Stimulated activated CD4-positive, alpha-beta T cell treated with anti-CD3 and anti-CD28 coated beads, TNF-alpha, amount 100 ng/mL, for 4 hours (primary cell): Measurements from ENCODE around the gene PRMT3.
"Not testable (repeated sequence)": the region's sequence is repeated elsewhere in the genome, so short reads cannot be mapped to it uniquely, and the experiment has no call there.

Source experiments
- DNase-seq, 3 experiments: peaks; one replicate each; pipeline ENCODE4 v3.0.0-alpha.2; 2020; ENCODE audit warnings: low read depth in 3 of 3

PRMT3 gene

DNA sequence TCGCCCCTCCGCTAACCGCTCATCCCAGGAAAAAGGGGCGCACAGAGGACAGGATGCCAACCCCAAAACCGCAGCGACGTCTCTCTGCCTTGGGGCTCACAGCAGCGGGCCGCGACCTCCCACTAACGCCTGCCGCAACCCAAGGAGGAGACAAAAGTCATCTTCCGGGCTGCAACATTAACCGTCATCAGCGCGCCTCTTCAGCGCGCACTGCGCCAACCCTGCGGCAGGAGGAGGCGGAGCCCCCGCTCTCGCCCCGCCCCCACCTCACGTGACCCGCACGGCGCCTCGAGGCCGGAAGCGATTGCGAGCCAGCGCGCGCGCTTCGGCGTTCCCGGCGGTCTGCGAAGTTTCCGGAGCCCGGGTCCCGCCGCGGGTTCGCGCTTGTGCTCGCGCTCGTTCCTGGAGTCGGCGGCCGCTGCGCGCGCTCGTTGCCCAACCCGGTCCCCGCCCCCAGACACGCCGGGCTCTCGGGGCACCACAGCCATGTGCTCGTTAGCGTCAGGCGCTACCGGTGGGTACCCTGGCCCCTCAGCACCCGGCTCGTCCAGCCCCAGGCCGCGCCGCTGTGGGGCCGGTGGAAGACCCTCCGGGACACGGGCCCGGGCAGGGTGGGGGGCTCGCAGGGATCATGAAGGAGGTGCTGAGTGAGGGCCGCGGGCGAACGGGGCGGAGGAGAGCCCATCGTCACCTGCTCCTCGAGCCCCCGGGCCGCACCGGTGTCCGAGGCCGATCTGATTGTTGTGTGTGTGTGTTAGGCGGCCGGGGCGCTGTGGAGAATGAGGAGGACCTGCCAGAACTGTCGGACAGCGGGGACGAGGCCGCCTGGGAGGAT lies at the start of gene PRMT3:
TSS of gene PRMT3 (plus strand) at position 456 of the 835 bp plus-strand sequence. CDS start at position 487, 31 bp downstream.
- peak; percentile 95 to 98 (median 96) for DNase-seq

DNA sequence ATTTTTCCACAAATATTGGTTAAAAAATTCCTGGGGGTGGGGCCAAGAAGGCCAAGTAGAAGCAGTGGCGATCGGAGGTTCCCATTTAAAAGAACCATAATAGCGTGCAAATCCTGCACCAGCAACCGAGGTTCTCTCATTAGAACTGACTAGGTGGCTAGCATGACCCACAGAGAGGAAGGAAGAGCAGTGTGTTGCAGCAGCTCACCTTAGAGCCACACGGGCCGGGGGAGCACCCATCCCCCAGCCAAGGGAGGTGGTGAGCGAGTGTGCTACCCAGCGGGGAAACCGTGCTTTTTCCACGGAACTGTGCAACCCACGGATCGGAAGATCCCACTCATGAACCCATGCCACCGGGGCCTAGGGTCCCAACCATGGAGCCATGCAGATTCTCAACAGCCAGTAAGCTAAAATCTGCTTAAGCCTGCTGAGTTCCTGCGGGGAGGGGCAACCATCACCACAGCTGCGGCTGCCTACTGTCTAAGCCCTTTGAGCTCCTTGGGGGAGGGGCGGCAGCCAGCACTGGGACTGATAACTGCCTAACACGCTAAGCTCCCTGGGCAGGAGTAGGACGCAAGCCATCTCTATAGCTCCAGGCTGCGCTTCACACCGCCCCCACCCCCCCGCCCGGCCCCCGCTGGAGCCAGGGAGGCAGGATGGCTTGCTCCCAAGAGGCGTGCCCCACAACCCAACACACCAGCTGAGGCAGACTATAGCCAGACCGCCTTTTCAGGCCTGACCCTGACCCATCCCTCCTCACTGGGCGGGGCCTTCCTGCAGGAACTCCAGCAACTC lies 45.0 kb upstream of the PRMT3 start:
- DNase-seq: no peak

DNA sequence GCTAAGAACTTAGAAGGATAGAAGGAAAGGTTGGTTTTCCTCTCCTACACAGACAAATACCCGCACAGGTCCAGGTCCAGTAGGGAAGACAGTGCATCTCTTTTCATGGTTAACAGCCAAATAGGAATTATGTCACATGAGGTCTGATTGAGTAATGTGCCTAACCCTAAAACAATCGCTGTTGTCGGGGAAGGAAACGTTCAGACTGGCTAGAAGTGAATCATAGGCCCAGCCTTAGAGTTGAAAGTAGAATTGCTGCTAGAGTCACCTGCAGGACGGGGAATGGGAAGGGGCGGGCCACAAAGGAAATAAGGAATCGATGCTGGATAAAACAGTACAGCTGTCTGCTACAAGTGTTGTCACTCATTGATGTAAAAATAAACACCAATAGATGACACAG lies 36.4 kb upstream of the PRMT3 start:
- DNase-seq: no peak

DNA sequence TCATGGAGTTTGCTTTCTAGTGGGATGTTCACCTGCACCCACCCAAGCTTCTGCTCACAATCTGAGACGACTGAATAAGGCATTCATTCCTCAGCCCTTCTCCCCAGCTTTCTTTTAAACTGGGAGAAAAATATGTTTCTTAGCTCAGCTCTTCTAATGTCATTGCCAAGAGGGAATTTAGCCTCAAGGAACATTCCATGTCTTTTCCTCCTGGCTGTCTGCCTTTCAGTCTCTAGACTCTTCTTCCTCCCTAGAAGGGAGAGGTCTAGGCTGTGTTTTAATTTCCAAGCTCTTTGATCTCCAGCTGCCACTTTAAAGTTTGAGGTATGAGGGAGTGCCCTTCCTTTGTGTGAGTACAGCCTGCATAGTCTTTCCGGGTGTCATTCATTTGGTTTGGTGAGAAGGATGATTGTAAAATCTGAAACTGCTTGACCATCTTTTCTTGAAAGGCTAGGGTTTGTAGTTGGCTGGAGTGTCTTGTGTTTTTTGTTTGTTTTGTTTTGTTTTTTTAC lies 35.7 kb upstream of the PRMT3 start:
- DNase-seq: no peak

DNA sequence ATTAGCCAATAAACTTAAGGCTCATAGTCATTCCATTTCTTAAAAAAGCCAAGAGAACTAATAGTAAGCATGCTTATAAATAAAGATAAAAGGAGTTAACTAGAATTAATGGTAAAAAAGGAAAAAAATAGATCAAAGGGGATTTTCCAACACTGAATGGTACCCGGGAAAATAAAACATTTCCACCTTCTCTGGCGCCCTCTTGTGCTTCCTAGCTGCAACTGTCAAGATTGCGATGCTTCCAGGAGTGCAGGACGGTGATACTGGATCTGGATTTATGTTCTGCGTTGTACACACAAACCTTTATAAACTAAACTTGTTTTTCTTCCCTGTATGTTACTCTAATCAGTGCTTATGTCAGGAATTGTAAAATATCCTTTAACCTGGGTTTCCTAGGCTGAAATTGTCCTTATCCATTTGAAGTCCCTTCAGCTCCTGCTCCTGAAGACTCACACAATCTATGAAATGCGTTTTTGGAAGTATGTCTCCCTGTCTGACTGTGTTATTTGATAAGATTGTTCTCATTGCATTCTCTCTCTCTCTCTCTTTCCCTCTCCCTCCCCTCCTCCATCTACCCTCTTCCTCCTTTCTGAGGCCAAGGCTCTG lies 33.6 kb upstream of the PRMT3 start:
- DNase-seq: no peak

DNA sequence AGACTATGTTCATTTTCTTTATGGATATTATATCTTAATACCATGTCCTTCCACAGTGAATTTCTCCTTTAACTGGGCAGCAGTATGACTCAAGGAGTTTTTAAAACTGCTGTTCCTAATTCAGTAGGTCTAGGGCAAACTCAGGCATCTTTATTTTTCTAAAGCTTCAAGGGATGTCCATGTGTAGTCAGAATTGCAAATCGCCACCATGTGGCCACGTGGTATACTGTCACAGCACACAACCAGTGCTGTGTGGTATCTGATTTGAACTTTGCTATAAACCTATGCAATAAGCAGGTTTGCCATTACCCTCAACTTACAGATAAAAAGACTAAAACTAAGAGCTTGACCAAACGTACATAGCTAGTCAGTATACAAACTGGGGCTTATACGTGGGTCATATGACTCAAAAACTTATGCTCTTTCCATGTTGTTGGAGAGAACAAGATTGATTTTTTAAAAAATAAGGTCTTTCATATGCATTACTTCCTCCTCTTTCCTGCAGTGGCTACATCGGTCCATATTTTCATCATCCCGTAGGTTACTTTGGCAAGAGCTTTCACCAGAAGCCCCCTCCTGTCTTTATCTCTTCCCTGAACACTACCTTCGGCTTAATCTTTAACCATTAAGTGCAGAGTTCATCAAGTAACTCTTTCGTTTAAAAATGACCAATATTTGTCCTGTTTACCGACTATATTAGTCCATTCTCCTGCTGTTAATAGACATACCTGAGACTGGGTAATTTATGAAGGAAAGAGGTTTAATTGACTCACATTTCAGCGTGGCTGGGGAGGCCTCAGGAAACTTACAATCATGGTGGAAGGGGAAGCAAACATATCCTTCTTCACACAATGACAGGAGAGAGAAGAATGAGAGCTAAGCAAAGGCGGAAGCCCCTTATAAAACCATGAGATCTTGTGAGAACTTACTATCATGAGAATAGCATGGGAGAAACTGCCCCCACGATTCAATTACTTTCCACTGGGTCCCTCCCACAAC lies 32.0 kb upstream of the PRMT3 start:
- peak in 2 of 3 experiments; percentile 8 to 9 for DNase-seq

DNA sequence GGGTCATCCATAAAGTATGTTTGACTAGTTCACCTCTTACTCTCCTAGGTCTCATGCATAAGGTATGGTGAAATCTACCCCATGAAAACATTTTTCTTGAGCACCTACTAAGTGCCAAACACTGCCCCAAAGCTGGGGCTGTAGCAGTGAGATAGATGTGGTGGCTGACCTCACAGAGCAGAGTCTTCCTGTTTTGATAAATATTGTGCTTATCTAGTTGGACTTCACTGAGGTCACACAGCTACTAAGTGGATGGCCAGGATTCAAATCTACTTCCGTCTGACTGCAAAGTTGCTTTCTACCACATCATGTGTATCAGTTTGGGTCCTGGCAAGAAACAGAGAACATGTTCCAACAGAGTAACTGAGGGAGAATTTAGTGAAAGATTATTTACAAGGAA lies 30.4 kb upstream of the PRMT3 start:
- DNase-seq: no peak

DNA sequence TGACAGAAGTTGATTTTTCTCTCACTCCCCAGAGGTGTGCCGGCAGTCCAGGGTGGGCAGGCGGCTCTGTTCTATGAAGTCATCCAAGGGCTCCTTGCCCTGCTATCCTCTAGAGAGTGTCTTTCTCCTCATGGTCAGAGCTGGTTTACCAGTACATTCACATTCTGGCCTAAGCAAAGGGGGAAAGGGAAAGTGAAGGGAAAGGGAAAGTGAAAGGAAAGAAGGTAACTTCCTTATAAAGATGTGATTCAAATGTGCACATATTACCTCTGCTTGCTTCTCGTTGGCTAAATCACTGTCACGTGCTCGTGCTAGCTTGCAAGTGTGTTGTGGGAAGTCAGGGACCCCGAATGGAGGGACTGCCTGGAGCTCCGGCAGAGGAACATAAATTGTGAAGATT lies 26.9 kb upstream of the PRMT3 start:
- DNase-seq: peak in 1 of 3 experiments; percentile 2

DNA sequence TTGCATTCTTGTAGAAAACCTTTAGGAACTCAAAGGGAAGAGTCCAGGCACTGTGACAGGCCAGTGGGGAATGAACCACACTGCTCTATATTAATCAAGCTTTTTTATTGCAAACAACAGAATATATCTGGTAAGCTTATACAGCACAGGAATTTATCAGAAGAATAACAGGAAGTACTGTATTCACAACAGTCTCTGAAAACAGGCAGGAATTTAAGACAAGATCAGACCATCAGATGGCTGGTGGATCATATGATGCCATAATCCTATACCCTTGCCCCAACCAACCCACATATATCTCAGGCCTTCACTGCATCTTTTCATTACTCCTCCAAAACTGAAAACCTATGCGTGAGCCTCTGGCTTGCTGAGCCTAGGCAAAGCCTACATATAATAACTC lies 25.0 kb upstream of the PRMT3 start:
- DNase-seq: no peak

DNA sequence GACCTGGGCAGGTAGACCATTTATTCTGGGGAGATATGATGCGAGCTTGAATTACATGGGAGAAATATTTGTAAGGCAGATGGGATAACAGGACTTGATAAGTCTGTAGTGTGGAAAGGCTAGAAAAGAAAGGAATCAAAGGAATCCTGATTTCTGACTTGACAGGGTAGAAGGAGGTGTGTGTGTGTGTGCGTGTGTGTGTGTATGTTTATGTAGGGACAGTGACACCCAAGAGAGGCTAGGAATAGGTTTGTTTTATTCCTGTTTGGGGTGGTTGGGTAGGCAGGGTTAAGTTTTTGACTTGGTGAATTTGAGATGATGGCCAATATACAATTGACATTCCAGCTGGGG lies 24.4 kb upstream of the PRMT3 start:
- DNase-seq: no peak

DNA sequence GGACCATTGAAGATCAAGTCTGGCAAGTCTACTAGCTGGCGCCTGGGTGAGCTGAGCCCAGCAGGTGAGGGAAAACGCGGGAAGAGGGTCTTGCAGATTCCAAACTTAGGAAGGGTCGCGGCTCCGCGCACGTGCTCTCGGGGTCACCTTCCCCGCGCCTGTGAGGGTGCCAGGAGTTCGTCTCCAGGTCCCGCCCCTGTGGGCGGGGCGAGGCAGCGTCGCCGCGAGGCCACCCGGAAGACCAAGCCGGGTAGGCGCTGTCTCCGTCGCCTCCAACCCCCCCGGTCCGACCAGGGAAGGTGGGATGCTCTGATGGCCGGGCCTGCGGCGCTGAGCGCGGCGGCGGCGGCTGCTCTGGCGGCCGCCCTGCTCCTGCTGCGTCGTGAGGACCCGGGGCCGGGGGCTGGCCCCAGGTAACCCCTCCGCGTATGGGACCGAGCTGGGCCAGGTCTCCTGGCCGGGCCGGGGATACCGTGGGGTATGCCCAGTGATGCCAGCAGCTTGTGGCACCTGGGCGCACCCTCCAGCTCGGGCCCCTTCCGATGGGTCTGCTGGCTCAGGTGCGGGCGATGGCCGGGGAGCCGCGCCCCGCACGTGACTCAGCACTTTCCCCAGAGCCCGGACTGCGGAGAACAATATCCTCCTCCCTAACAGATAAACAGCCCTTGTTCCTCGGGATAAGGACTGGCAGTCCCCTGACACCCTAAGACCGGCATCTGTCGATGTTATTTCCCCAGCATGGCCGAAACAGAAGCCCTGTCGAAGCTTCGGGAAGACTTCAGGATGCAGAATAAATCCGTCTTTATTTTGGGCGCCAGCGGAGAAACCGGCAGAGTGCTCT lies 23.8 kb upstream of the PRMT3 start, which contains the start of gene HTATIP2:
TSS of gene HTATIP2 (plus strand) at position 215 of the 841 bp plus-strand sequence. CDS start at position 739, 524 bp downstream.
- DNase-seq: peak; percentile 60 to 72 (median 62)

DNA sequence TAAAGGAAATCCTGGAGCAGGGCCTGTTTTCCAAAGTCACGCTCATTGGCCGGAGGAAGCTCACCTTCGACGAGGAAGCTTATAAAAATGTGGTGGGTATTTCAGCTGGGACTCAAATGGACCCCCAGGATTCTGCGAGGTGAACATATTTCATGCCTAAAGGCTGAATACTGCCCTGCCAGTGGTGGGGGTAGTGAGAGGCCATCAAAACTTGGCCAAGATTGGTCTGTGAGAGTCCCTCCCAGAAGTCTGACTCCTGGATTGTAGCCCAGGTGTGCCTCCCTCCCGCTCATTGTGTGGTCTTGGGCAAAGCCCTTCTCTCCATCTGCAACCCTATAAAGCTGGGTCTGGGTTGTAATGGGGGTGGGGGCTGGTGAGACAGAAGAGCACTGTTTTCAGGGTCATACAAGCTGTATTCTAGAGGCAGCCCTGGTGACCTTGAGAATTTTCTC lies 23.1 kb upstream of the PRMT3 start:
- no peak for DNase-seq

DNA sequence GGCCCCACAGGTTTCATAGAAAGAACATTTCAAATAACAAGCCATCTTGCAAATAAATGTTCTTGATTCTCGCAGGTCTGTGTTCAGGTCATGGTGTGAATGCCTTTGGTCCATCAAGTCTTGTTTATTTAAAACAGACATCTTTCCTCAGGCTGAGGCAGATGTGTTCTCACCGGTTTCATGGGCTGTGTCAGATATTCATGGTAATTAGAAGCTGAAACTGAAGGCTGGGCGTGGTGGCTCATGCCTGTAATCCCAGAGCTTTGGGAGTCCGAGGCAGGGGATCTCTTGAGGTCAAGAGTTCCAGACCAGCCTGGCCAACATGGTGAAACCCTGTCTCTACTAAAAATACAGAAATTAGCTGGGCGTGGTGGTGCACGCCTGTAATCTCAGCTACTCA lies 22.1 kb upstream of the PRMT3 start:
- not testable (repeated sequence) for DNase-seq

DNA sequence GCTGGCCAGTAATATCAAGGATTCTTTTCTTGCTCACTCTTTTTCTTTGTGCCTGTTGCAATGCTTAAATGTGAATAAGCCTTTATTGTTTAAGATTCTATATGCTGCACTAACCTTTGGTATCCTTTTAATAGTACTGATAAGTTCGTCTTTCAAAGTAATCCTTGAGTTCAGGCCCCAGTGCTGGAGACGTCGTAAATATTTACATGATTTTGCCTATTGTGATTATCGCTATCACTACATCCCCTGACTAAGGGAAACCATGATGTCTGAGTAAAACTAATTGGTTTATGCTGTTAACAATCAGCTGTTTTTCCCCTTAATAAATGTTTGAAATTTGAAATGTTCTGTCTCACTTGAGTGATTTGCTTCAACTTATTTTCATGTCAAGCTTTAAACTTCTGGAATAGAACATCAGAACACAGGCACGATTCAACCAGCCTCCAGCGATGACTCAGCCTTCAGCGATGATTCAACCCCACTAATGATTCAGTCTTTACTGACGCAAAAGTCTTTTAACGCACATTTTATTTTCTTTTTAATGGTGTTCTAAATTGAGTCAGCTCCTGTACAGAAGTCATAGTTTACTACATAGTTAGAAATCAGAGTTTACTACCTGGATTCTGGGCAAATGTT lies 20.1 kb upstream of the PRMT3 start:
- peak in 2 of 3 experiments; percentile 51 to 60 for DNase-seq

DNA sequence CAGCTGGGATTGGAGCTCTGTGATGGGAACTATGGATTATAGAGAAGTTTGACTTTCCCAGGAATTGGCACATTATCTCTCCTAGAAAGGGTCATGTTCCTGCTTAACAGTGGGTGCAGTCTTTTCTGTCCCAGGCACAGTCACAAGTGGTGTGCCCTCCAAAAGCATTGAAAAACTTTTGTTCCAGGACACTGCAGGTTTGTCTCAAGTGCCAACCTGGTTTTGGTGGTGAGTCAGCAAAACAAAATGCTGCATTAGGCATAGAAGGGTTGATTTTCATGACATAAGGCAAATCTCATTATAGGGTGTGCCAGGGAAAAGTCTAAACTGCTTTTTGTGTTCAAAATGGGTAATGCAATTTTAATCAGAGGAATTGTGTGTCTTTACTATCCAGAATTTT lies 19.1 kb upstream of the PRMT3 start:
- no peak for DNase-seq

DNA sequence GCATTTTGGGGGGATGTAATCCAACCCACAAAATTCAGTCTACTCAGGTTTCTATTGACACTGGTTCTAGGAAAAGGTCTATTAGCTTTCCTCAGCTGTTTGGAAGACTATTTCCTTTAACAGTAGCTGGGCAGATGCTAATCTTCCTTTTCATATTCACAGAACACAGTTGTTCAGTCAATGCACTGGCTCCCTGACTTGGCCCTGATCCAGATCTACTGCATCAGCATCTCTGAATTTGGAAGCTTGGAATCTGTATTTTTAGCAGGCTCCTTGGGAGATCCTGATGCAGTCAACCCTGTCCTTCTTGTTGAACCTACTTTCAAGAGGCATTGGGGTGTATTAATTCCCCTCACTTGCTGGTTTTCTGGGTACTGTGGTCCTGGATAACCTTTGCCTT lies 17.7 kb upstream of the PRMT3 start:
- no peak for DNase-seq

DNA sequence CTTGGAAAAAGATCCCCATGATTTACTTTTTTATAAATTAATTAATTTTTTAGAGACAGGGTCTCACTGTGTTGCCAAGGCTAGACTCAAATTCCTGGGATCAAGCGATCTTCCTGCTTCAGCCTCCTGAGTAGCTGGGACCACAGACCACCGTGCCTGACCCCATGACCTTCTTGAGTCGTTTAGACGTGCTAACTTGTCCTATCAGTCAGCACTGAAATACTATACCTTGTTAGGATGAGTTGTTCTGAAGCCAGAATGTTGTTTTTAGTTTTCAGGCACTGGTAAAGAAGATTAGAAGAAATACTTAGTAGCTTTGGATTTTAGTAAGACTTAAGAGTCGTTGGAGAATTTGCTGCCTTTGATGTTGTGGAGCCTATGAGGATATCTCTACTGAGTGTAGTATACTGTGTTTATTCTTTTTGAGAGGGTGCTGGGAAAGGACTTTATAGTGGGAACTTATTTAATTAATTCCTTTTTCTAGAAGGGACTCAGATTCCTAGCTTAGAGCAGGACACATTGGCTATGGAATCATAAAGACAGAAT lies 15.4 kb upstream of the PRMT3 start:
- no peak for DNase-seq

DNA sequence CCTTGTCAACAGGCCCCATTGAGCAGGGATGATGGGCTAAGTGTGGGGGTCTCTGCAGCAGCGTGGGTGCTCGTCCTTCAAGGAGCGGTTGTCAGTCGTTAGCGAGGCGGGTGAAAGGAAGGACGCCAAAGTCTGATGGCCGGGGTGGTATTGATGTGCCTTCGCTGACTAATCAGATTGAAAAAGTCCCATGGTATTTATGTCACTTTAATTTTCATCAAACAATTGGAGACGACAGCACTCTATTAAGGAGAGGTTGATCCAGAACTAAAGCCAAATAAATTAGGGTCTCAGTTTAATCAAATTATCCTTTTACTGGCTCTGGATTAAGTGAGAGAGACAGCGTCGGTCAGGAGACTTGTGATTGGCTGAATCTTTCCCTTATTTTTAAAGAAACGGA lies 14.4 kb upstream of the PRMT3 start:
- DNase-seq: no peak

DNA sequence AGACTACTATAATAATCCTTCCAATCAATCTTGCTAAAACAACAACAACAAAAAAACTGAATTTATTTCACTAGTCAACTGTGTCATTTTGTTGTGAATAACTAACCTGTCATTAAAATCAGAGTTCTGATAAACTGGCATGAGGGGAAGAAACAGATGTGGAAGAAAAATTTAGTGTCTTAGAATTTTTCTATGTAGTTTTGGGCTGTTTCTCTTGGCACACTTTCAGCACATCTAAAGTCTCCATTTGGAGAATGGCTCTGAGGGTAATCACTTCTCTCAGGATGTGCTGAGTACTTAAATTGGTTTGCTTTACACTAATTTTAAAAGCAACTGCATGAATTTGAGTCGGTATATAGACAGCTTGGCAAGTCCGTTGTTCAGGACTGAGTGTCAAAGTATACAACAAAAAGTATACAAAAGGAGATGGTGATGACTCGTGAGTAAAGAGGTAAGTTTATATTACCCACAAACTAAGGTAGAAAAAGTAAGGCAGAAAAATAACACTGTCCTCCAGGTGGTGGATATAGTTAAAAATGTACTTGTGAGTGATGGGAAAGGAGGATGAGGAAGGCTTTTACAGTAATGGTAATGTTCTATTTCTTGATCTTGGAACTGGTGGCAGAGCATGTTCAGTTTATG lies 13.8 kb upstream of the PRMT3 start:
- DNase-seq: no peak
